ENCODE data around the gene GMPR2.

- TF ChIP-seq, protein P1, sequence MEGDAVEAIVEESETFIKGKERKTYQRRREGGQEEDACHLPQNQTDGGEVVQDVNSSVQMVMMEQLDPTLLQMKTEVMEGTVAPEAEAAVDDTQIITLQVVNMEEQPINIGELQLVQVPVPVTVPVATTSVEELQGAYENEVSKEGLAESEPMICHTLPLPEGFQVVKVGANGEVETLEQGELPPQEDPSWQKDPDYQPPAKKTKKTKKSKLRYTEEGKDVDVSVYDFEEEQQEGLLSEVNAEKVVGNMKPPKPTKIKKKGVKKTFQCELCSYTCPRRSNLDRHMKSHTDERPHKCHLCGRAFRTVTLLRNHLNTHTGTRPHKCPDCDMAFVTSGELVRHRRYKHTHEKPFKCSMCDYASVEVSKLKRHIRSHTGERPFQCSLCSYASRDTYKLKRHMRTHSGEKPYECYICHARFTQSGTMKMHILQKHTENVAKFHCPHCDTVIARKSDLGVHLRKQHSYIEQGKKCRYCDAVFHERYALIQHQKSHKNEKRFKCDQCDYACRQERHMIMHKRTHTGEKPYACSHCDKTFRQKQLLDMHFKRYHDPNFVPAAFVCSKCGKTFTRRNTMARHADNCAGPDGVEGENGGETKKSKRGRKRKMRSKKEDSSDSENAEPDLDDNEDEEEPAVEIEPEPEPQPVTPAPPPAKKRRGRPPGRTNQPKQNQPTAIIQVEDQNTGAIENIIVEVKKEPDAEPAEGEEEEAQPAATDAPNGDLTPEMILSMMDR (conservative IDR thresholded peaks at IDR 0.05; ENCODE audit: low read depth in 2 of 2) = no peak
- TF ChIP-seq EZH2 (IDR thresholded peaks at IDR 0.05; ENCODE audit: low read depth, unreplicated experiment) (no peak), REST (IDR thresholded peaks at IDR 0.05; ENCODE audit: unreplicated experiment) (no peak), POLR2AphosphoS5 (IDR thresholded peaks at IDR 0.05; ENCODE audit: low read depth) (no peak), ETS1 (IDR thresholded peaks at IDR 0.05) (no peak), JUNB (IDR thresholded peaks at IDR 0.05; ENCODE audit: unreplicated experiment) (no peak), EZH2phosphoT487 (IDR thresholded peaks at IDR 0.05; ENCODE audit: unreplicated experiment) (no peak), STAT1 (IDR thresholded peaks at IDR 0.05; ENCODE audit: unreplicated experiment) (no peak), NANOG (IDR thresholded peaks at IDR 0.05; ENCODE audit: borderline replicate concordance) (no peak), CREB1 (CRISPR knock-in tag; IDR thresholded peaks at IDR 0.05; ENCODE audit: low read depth) (no peak), ZNF331 (CRISPR knock-in tag; IDR thresholded peaks at IDR 0.05; ENCODE audit: low read depth) (no peak), ZNF114 (CRISPR knock-in tag; IDR thresholded peaks at IDR 0.05) (no peak)
Observed at GRCh38 chr14:24235804-24236688, 3.3 kb downstream of the GMPR2 start.
